ENCODE results near the gene CLEC7A.

The CLEC7A gene

DNA sequence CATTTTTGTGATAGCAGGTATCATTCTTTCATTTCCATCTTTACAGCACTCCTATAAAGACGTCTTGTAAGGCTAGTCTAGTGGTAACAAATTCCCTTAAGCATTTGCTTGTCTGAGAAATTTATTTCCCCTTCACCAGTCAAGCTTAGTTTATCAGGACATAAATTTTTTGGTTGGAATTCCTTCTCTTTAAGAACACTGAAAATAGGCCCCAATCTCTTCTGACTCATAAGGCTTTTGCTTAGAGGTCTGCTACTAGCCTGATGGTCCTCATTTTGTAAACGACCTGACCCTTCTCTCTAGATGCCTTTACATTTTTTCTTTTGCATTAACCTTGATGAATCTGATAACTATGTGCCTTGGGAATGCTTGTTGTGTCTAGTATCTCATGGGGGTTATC is 21.6 kb upstream of the CLEC7A start:
- TF ChIP-seq, protein P1, sequence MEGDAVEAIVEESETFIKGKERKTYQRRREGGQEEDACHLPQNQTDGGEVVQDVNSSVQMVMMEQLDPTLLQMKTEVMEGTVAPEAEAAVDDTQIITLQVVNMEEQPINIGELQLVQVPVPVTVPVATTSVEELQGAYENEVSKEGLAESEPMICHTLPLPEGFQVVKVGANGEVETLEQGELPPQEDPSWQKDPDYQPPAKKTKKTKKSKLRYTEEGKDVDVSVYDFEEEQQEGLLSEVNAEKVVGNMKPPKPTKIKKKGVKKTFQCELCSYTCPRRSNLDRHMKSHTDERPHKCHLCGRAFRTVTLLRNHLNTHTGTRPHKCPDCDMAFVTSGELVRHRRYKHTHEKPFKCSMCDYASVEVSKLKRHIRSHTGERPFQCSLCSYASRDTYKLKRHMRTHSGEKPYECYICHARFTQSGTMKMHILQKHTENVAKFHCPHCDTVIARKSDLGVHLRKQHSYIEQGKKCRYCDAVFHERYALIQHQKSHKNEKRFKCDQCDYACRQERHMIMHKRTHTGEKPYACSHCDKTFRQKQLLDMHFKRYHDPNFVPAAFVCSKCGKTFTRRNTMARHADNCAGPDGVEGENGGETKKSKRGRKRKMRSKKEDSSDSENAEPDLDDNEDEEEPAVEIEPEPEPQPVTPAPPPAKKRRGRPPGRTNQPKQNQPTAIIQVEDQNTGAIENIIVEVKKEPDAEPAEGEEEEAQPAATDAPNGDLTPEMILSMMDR (IDR thresholded peaks at IDR 0.05; ENCODE audit: extremely low read depth, insufficient read depth, missing control alignments), result no peak
- DNase-seq (ENCODE audit: low spot score), result no peak
- in situ Hi-C loops (cut with MboI; ENCODE audit: low pct_unique_long_range_greater_than_20kb, low sequenced_read_pairs, unreplicated experiment), result no loop called here

DNA sequence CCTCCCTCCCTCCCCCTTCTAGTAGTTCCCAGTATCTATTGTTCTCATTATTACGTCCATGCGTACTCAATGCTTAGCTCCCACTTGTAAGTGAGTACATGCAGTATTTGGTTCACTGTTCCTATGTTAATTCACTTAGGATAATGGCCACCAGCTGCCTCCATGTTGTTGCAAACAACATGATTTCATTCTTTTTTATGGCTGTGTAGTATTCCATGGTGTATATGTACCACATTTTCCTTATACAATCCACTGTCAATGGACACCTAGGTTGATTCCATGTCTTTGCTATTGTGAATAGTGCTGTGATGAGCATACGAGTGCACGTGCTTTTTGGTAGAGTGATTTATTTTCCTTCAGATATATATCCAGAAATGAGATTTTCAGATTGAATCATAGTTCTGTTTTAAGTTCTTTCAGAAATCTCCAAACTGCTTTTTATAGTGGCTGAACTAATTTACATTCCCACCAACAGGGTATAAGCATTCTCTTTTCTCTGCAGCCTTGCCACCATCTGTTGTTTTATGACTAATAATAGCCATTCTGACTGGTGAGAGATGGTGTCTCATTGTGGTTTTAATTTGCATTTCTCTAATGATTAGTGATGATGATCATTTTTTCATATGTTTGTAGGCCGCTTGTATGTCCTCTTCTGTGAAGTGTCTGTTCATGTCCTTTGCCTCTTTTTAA is 17.9 kb upstream of the CLEC7A start:
- no peak for DNase-seq (ENCODE audit: low spot score)
- TF ChIP-seq, protein P1 (IDR thresholded peaks at IDR 0.05; ENCODE audit: extremely low read depth, insufficient read depth, missing control alignments), result no peak
- in situ Hi-C loops (cut with MboI; ENCODE audit: low pct_unique_long_range_greater_than_20kb, low sequenced_read_pairs, unreplicated experiment), result loop anchor here (10.0 to 25.0 kb wide), 2 partner anchors 111 to 403 kb away; partner anchors contain the start of gene CLEC9A

DNA sequence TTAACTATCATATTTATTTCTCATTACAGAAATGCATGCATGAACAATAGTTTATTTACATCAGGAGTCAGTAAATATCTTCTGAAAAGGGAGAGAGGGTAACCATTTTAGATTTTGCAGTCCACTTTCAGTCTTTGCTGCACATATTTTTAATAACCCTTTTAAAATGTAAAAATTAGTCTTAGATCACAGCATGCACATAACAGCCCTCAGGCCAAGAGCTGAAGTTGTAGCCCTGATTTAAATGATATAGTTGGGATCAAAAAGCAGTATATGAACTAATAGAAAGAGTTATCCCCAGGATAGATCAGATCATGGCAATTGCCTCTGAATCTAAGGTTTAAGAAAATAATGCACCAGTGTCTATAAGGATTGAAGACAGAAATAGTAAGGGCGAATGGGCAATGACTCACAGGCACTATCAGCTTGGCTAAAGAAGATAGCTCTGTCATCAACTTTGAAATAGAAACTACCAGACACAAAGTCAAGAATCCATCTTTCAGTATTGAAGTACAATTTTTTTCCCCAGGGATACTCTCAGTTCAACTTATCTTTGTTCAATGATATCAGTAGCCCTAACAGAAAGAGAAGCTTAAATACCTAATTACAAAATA is 13.1 kb upstream of the CLEC7A start:
- no peak for DNase-seq (ENCODE audit: low spot score)
- in situ Hi-C loops (cut with MboI; ENCODE audit: low pct_unique_long_range_greater_than_20kb, low sequenced_read_pairs, unreplicated experiment), result loop anchor here (10.0 to 25.0 kb wide), 2 partner anchors 106 to 398 kb away; partner anchors contain the start of gene CLEC9A
- TF ChIP-seq, protein P1 (IDR thresholded peaks at IDR 0.05; ENCODE audit: extremely low read depth, insufficient read depth, missing control alignments), result no peak

DNA sequence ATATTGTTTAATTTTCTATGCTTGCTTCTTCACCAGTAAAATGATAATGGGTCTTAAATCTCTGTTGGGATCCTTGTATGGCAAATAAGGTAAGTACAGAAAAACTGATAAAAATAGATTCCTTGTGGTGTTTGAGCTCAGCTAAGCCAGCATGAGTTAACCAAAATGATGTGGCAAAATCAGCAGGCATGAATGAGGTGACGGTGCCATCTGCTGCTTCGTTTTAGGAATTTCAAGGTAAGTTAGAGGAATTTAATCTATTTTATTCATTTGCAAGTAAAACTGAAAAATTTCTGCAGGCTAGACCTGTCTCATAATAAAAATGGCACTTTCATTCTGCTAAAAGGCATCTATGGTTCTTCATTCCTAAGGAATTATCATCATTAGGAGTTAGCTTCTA is 10.0 kb upstream of the CLEC7A start:
- TF ChIP-seq, protein P1 (IDR thresholded peaks at IDR 0.05; ENCODE audit: extremely low read depth, insufficient read depth, missing control alignments), result peak; percentile 57
- in situ Hi-C loops (cut with MboI; ENCODE audit: low pct_unique_long_range_greater_than_20kb, low sequenced_read_pairs, unreplicated experiment), result loop anchor here (10.0 to 25.0 kb wide), 2 partner anchors 103 to 395 kb away; partner anchors contain the start of gene CLEC9A
- peak; percentile 38 for DNase-seq (ENCODE audit: low spot score)

DNA sequence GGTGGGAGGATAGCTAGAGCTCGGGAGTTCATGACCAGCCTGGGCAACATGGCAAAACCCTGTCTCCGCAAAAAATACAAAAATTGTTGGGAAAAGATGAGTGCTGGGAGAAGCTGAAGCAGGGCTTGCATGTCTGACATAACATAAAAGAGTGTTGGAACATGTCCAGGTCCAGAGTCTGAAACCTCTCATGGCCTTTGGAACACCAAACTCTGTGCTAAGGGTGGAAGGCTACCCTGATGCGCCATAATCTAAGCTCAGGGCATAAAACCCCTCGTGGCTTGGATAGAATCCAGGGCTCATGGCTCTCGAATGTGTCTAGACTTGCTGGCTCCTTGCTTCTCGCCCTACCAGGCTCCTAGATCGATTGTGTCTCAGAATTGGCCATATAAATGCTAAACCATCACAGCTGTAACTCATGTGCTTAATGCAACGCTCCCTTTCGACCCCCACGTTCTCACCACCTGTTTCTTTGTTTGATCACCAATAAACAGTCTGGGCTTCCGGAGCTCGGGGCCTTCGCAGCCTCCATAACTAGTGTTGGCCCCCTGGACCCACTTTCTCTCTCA is 6.7 kb upstream of the CLEC7A start:
- in situ Hi-C loops (cut with MboI; ENCODE audit: low pct_unique_long_range_greater_than_20kb, low sequenced_read_pairs, unreplicated experiment), result loop anchor here (25.0 kb wide), 1 partner anchor 99 kb away; the partner anchor contains the start of gene CLEC9A
- TF ChIP-seq, protein P1 (IDR thresholded peaks at IDR 0.05; ENCODE audit: extremely low read depth, insufficient read depth, missing control alignments), result no peak
- DNase-seq (ENCODE audit: low spot score), result no peak

DNA sequence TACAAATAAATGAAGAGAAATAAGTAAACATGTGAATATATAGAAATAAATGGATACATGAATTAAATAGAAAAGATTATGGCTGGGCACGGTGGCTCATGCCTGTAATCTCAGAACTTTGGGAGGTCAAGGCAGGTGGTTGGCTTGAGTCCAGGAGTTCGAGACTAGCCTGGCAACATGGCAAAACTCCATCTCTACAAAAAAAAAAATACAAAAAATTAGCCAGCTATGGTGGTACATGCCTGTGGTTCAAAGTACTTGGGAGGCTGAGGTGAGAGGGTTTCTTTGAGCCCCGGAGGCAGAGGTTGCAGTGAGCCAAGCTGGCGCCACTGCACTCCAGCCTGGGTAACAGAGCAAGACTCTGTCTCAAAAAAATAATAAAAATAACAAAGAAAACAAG is 5.1 kb upstream of the CLEC7A start:
- no peak for DNase-seq (ENCODE audit: low spot score)
- in situ Hi-C loops (cut with MboI; ENCODE audit: low pct_unique_long_range_greater_than_20kb, low sequenced_read_pairs, unreplicated experiment), result loop anchor here (25.0 kb wide), 1 partner anchor 98 kb away; the partner anchor contains the start of gene CLEC9A
- TF ChIP-seq, protein P1 (IDR thresholded peaks at IDR 0.05; ENCODE audit: extremely low read depth, insufficient read depth, missing control alignments), result no peak
